Midbrain (tissue), 1 donor: ENCODE data around the gene CLSTN2.

Experiments used
- DNase-seq: peaks from one replicate; lab custom pipeline; 2025; lab: John Stamatoyannopoulos, UW

CLSTN2 gene

DNA sequence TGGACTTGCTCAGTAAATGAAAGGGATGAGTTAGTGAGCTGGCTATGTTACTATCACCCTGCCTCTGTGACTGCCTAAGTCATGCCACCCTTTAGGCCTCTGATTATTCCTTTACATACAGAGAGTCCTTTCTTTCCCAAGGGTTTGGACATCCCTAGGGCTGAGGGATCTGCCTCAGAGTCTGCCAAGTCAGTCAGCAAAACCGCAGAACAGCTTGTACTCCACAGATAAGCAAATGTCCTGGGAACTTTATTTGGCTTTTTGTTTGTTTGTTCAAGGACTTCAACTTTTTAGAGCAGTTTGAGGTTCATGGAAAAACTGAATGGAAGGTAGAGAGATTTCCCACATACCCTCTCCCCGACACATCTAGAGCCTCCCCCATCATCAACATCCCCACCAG lies 660.3 kb downstream of the CLSTN2 start:
- DNase-seq = no peak

DNA sequence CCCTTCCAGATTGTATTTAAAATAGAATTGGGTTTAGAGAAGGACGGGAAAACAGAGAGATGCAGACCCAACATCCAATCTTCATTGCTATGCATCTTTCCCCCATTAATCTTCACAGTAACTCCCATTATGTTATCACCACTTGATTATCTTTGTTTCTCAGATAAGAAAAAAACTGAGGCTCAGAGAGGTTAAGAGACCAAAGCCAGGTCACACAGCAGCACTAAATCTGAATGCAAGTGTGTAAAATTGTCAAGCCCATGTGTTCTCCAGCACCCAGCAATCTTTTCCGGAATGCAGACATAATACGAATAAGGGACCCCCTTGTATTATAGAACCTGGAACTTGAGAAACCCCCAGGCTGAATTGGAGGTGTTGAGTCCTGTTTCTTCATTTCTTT lies 662.4 kb downstream of the CLSTN2 start:
- DNase-seq = no peak

GRCh38 chr3:140597792-140598191 lies 662.8 kb downstream of the CLSTN2 start:
- no peak for DNase-seq

GRCh38 chr3:140599009-140599408 lies 664.0 kb downstream of the CLSTN2 start:
- no peak for DNase-seq

GRCh38 chr3:140599496-140599895 lies 664.5 kb downstream of the CLSTN2 start:
- DNase-seq = no peak

GRCh38 chr3:140601881-140602280 lies 666.9 kb downstream of the CLSTN2 start:
- no peak for DNase-seq

GRCh38 chr3:140602781-140603180 lies 667.8 kb downstream of the CLSTN2 start:
- DNase-seq = no peak

- no peak for DNase-seq
Measured at GRCh38 chr3:140603766-140604165, 668.8 kb downstream of the CLSTN2 start.

DNA sequence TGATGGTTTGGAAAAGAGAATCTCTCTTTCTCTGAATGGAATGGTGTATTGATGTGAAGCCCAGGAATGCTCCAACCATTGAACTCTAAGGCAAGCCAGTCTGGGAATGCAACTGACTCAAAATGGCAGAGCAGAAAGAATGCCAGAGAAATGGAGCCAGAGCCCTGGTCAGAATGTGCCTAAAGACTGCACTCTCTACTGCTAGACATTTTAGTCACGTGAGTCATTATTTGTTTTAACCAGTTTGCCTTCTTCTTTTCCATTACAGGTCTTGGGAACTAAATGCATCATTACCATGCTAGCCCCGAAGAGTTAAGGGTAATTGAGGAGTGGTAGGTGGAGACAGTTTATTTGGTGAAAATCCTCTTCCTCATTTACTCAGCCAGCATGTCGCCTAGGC lies 675.6 kb downstream of the CLSTN2 start:
- DNase-seq = no peak

GRCh38 chr3:140614001-140614400 lies 679.0 kb downstream of the CLSTN2 start:
- no peak for DNase-seq

DNA sequence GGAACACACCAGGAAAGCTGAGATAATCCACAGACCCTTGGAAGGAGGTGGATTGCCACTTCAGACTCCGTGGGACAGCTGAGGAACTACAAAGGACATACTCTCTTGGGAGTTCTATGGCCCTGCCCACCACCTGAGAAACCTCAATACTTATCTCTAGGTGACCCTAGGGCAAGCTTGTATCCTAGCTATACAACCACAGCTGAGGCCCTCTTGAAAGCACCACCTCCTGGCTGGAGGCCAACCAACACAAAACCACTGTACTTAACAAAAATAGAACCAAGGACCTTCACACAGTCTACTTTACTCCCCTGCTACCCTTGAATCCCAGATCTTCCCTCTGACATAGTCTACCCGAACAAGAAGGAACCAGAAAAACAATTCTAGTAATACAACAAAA lies 682.1 kb downstream of the CLSTN2 start:
- no peak for DNase-seq

DNA sequence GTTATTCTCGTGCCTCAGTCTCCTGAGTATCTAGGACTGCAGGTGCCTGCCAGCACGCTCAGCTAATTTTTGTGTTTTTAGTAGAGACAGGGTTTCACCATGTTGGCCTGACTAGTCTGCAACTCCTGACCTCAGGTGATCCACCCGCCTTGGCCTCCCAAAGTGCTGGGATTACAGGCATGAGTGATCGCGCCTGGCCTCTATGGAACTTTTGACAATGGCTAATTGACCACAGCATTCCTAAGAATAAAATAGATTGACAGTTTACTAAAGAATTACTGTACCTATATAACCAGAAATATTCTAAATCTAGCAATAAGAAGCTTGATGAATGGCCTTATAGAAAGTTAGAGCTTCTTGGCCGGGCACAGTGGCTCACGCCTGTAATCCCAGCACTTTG lies 691.9 kb downstream of the CLSTN2 start:
- no peak for DNase-seq
